Measurements from ENCODE around the gene HOXD8. TPM values are rescaled to one million over a fixed set of nuclear protein-coding genes. Genes with fewer than 3 reads are reported as not detected.

The HOXD8 gene
- total and polyA plus RNA-seq, 9 of the 15 experiments (the other 6 are each of a cell fraction or from before 2014, with no cell fraction given): 0.04 to 0.15 TPM; not detected in 7

- DNase-seq (ENCODE audit: extremely low read depth in 1 of 4, low spot score in 3 of 4) (no peak), FAIRE-seq (no peak), ATAC-seq (no peak)
- WGBS (ENCODE audit: insufficient coverage, low coverage, missing lambda C conversion rate): 0% methylated on average over 5 of the region's 5 CpGs
- Histone ChIP-seq H4K20me1 (replicated peaks; ENCODE audit: control insufficient read depth, insufficient read depth, low read length) (peaks cover 16% of the 10 kb centered on the region; the same call in 1 of the 2 replicates), H3K27ac (ENCODE audit: extremely low read depth, low read depth, low read length) (no peak overlapping the region), H3K4me3 (no peak overlapping the region), H3K9ac (ENCODE audit: insufficient read depth in 1 of 2, low read depth in 2 of 2, low read length in 2 of 2) (no peak overlapping the region), H3K4me2 (ENCODE audit: insufficient read depth, low read length) (no peak overlapping the region), H3K4me1 (replicated peaks in 1 of 2; ENCODE audit: control insufficient read depth in 2 of 2, insufficient read depth in 2 of 2, low read length in 2 of 2) (peaks cover 2 to 31% of the 10 kb centered on the region in 2 experiments; a peak in 4 of 5 replicates), H2AFZ (ENCODE audit: low read depth, low read length) (no peak overlapping the region), H3K9me3 (replicated peaks; ENCODE audit: control insufficient read depth, insufficient read depth, low read depth, low read length) (no peaks in the 10 kb centered on the region), H3K79me2 (ENCODE audit: control insufficient read depth, insufficient read depth, low read length) (no peaks in the 10 kb centered on the region), H3K9me1 (ENCODE audit: control insufficient read depth, insufficient read depth, low read length) (no peaks in the 10 kb centered on the region), H3K27me3 (ENCODE audit: control insufficient read depth in 2 of 2, insufficient read depth in 2 of 2, low read length in 2 of 2) (peaks cover 66 to 87% of the 10 kb centered on the region in 2 experiments), H3K36me3 (ENCODE audit: control insufficient read depth, insufficient read depth, low read length) (no peaks in the 10 kb centered on the region)
- ChIA-PET POLR2A (interaction anchor here (0.5 kb wide), 1 partner anchor 1324 kb away, joined by 3 read pairs; no protein-coding TSS in a partner anchor), CTCF (ENCODE audit: low intra/inter-chr PET ratio) (no interaction called here)
- no TSS peak for BruUV-seq (replicated peaks)
- in situ Hi-C loops (cut with MboI): no loop called here
- intact Hi-C loops (cut with micrococcal nuclease): no loop called here
- no peak for TF ChIP-seq SREBF2 (CRISPR knock-in tag; IDR thresholded peaks at IDR 0.05)
- TF ChIP-seq ZKSCAN8 (CRISPR knock-in tag; IDR thresholded peaks at IDR 0.05): no peak
- TF ChIP-seq ZBTB1 (CRISPR knock-in tag; IDR thresholded peaks at IDR 0.05; ENCODE audit: borderline replicate concordance, low read depth): no peak
- no peak for TF ChIP-seq FOXJ2 (tag; IDR thresholded peaks at IDR 0.05)
- no peak for TF ChIP-seq TRIM25 (IDR thresholded peaks at IDR 0.05; ENCODE audit: borderline replicate concordance)
- TF ChIP-seq TEAD2 (tag; IDR thresholded peaks at IDR 0.05): no peak
- TF ChIP-seq ILK (tag; IDR thresholded peaks at IDR 0.05; ENCODE audit: borderline replicate concordance, low read depth): no peak
- TF ChIP-seq PHTF2 (CRISPR knock-in tag; IDR thresholded peaks at IDR 0.05): no peak
- TF ChIP-seq E2F1 (CRISPR knock-in tag; IDR thresholded peaks at IDR 0.05): no peak
- TF ChIP-seq SNAPC5 (CRISPR knock-in tag; IDR thresholded peaks at IDR 0.05): no peak
- TF ChIP-seq HNRNPLL (IDR thresholded peaks at IDR 0.05; ENCODE audit: low read depth, low read length, poor library complexity, severe bottlenecking): no peak
- no peak for TF ChIP-seq CGGBP1 (CRISPR knock-in tag; IDR thresholded peaks at IDR 0.05)
- TF ChIP-seq RBBP5 (IDR thresholded peaks at IDR 0.05; ENCODE audit: borderline replicate concordance, insufficient read depth, low read length, poor library complexity, severe bottlenecking): no peak
Measured at GRCh38 chr2:176101842-176102241, 27.7 kb upstream of the HOXD8 start.

Measured in K562 (cell line).